Measurements from ENCODE around the gene IFNL2.
"Not testable (repeated sequence)": the region's sequence is repeated elsewhere in the genome, so short reads cannot be mapped to it uniquely, and the experiment has no call there.

The IFNL2 gene

DNA sequence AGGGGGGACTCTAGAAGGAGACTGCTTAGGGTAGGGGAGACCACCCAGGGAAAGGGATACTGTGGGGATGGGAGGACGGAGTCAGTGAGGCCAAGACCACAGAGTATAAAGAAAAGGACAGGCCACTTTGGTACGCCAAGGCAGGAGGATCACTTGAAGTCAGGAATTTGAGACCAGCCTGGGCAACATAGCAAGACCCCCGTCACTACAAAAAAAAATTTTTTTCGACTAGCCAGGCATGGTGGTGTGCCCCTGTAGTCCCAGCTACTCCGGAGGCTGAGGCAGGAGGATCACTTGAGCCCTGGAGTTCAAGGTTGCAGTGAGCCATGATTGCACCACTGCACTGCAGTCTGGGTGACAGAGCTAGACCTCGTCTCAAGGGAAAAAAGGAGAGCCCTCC is 30.0 kb upstream of the IFNL2 start:
- Histone ChIP-seq H2BK15ac (ENCODE audit: low read length) (no peak overlapping the region), H2BK120ac (ENCODE audit: low read depth, low read length) (no peak overlapping the region), H3K27ac (replicated peaks; ENCODE audit: low read length) (no peak overlapping the region), H4K8ac (ENCODE audit: low read depth, low read length) (no peak overlapping the region), H3K9ac (ENCODE audit: low read depth, low read length, poor library complexity) (no peak overlapping the region), H2BK5ac (ENCODE audit: low read length) (no peak overlapping the region), H2AK5ac (ENCODE audit: low read depth, low read length) (no peak overlapping the region), H3K4me3 (ENCODE audit: low read length in 2 of 2) (no peak overlapping the region), H3K4me1 (ENCODE audit: control insufficient read depth in 2 of 2, insufficient read depth in 1 of 2, low read depth in 1 of 2, low read length in 2 of 2) (no peaks in the 10 kb centered on the region), H3K79me1 (ENCODE audit: low read depth, low read length) (peaks cover 1% of the 10 kb centered on the region), H3K9me3 (replicated peaks in 1 of 2; ENCODE audit: control insufficient read depth in 2 of 2, insufficient read depth in 1 of 2, low read depth in 1 of 2, low read length in 2 of 2) (no peaks in the 10 kb centered on the region), H3K36me3 (replicated peaks in 1 of 2; ENCODE audit: control insufficient read depth in 2 of 2, insufficient read depth in 2 of 2, low read length in 2 of 2) (no peaks in the 10 kb centered on the region), H2AFZ (ENCODE audit: low read length) (no peak overlapping the region), H3K23ac (ENCODE audit: low read depth, low read length, poor library complexity) (no peak overlapping the region), H3K4ac (ENCODE audit: low read length) (no peak overlapping the region), H4K91ac (ENCODE audit: low read depth, low read length, poor library complexity) (no peak overlapping the region), H2BK12ac (ENCODE audit: low read length) (no peak overlapping the region), H3K18ac (ENCODE audit: low read length) (no peak overlapping the region), H3K27me3 (ENCODE audit: control insufficient read depth in 3 of 3, insufficient read depth in 3 of 3, low read depth in 1 of 3, low read length in 3 of 3) (peaks cover 0 to 17% (median 0%) of the 10 kb centered on the region in 3 experiments), H3K14ac (ENCODE audit: low read length) (no peak overlapping the region), H3K4me2 (ENCODE audit: insufficient read depth, low read length, poor library complexity, severe bottlenecking) (no peak overlapping the region)
- DNase-seq (ENCODE audit: low spot score): no peak
- WGBS, 2 donors (ENCODE audit: extremely low coverage in 2 of 2, insufficient read length in 2 of 2, insufficient replicate concordance in 1 of 2): no CpG with 5 or more reads among the region's 6 CpGs

DNA sequence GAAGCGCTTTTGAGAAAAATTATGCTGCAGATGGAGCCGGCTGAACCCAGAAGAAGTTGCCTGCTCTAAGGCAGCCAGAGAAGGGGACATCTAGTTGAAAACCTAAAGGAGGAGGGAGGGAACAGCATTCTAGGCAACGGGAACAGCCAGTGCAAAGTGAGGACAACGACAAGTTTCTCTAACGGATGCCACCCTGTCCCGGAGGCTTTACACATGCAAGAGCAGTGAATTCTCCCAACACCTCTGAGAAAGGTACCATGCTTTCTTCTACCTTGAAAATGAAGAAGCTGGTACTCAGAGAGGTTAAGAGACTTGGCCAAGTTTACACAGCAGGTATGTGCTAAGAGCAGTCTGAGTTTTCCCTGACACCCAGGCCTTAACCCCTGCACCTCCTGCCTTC is 29.3 kb upstream of the IFNL2 start:
- Histone ChIP-seq H4K91ac (ENCODE audit: low read depth, low read length, poor library complexity) (no peak overlapping the region), H3K27ac (replicated peaks; ENCODE audit: low read length) (no peak overlapping the region), H3K4ac (ENCODE audit: low read length) (no peak overlapping the region), H2BK5ac (ENCODE audit: low read length) (no peak overlapping the region), H2AFZ (ENCODE audit: low read length) (no peak overlapping the region), H3K9ac (ENCODE audit: low read depth, low read length, poor library complexity) (no peak overlapping the region), H3K27me3 (ENCODE audit: control insufficient read depth in 3 of 3, insufficient read depth in 3 of 3, low read depth in 1 of 3, low read length in 3 of 3) (peaks cover 0 to 19% (median 0%) of the 10 kb centered on the region in 3 experiments), H3K4me1 (ENCODE audit: control insufficient read depth in 2 of 2, insufficient read depth in 1 of 2, low read depth in 1 of 2, low read length in 2 of 2) (no peaks in the 10 kb centered on the region), H3K23ac (ENCODE audit: low read depth, low read length, poor library complexity) (no peak overlapping the region), H2BK120ac (ENCODE audit: low read depth, low read length) (no peak overlapping the region), H3K18ac (ENCODE audit: low read length) (no peak overlapping the region), H4K8ac (ENCODE audit: low read depth, low read length) (no peak overlapping the region), H2BK12ac (ENCODE audit: low read length) (no peak overlapping the region), H3K14ac (ENCODE audit: low read length) (no peak overlapping the region), H3K36me3 (replicated peaks in 1 of 2; ENCODE audit: control insufficient read depth in 2 of 2, insufficient read depth in 2 of 2, low read length in 2 of 2) (no peaks in the 10 kb centered on the region), H3K4me2 (ENCODE audit: insufficient read depth, low read length, poor library complexity, severe bottlenecking) (no peak overlapping the region), H3K79me1 (ENCODE audit: low read depth, low read length) (peaks cover 1% of the 10 kb centered on the region), H2BK15ac (ENCODE audit: low read length) (no peak overlapping the region), H3K4me3 (ENCODE audit: low read length in 2 of 2) (no peak overlapping the region), H3K9me3 (replicated peaks in 1 of 2; ENCODE audit: control insufficient read depth in 2 of 2, insufficient read depth in 1 of 2, low read depth in 1 of 2, low read length in 2 of 2) (no peaks in the 10 kb centered on the region), H2AK5ac (ENCODE audit: low read depth, low read length) (no peak overlapping the region)
- WGBS, 2 donors (ENCODE audit: extremely low coverage in 2 of 2, insufficient read length in 2 of 2, insufficient replicate concordance in 1 of 2): no CpG with 5 or more reads among the region's 6 CpGs
- DNase-seq (ENCODE audit: low spot score): no peak

DNA sequence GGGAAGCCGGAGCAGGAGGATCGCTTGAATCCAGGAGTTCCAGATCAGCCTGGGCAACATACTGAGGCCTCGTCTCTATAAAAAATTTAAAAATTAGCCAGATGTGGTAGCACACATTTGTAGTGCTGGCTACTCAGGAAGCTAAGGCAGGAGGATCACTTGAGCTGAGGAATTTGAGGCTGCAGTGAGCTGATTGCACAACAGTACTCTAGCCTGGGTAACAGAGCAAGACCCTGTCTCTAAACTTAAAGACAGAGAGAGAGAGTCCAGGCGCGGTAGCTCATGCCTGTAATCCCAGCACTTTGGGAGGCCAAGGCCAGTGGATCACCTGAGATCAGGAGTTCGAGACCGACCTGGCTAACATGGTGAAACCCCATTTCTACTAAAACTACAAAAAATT is 27.8 kb upstream of the IFNL2 start:
- H3K36me3 ChIP-seq (replicated peaks in 1 of 2; ENCODE audit: control insufficient read depth in 2 of 2, insufficient read depth in 2 of 2, low read length in 2 of 2): no peaks in the 10 kb centered on the region
- WGBS, 2 donors (ENCODE audit: extremely low coverage in 2 of 2, insufficient read length in 2 of 2, insufficient replicate concordance in 1 of 2): no CpG with 5 or more reads among the region's 7 CpGs
- no peak overlapping the region for H3K4ac ChIP-seq (ENCODE audit: low read length)

DNA sequence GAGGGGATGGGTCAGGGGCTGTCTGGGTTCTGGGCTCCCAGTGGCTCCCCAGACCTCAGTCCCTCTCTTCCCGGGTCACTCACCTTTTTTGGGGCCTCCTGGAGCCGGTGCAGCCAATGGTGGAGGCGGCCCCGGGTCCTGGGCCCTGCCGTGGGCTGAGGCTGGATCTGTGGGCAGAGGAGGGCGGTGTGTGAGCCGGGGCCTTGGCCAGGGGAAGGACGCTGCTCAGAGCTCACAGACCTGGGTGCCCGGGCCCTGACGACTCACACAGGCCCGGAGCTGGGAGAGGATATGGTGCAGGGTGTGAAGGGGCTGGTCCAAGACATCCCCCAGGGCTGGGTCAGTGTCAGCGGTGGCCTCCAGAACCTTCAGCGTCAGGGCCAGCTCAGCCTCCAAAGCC is 24.5 kb upstream of the IFNL2 start:
- not testable (repeated sequence) for H3K14ac ChIP-seq (ENCODE audit: low read length); H2AFZ ChIP-seq (ENCODE audit: low read length); H2BK5ac ChIP-seq (ENCODE audit: low read length); H3K4me3 ChIP-seq (ENCODE audit: low read length in 2 of 2); H3K9ac ChIP-seq (ENCODE audit: low read depth, low read length, poor library complexity); H3K9me3 ChIP-seq (replicated peaks in 1 of 2; ENCODE audit: control insufficient read depth in 2 of 2, insufficient read depth in 1 of 2, low read depth in 1 of 2, low read length in 2 of 2); H3K23ac ChIP-seq (ENCODE audit: low read depth, low read length, poor library complexity); H3K4me1 ChIP-seq (ENCODE audit: control insufficient read depth in 2 of 2, insufficient read depth in 1 of 2, low read depth in 1 of 2, low read length in 2 of 2); H3K18ac ChIP-seq (ENCODE audit: low read length); H2BK12ac ChIP-seq (ENCODE audit: low read length); H3K4me2 ChIP-seq (ENCODE audit: insufficient read depth, low read length, poor library complexity, severe bottlenecking); H3K4ac ChIP-seq (ENCODE audit: low read length); H3K27ac ChIP-seq (replicated peaks; ENCODE audit: low read length); H2AK5ac ChIP-seq (ENCODE audit: low read depth, low read length); H2BK15ac ChIP-seq (ENCODE audit: low read length); H4K8ac ChIP-seq (ENCODE audit: low read depth, low read length); H2BK120ac ChIP-seq (ENCODE audit: low read depth, low read length); H3K79me1 ChIP-seq (ENCODE audit: low read depth, low read length); H4K91ac ChIP-seq (ENCODE audit: low read depth, low read length, poor library complexity); H3K36me3 ChIP-seq (replicated peaks in 1 of 2; ENCODE audit: control insufficient read depth in 2 of 2, insufficient read depth in 2 of 2, low read length in 2 of 2); DNase-seq (ENCODE audit: low spot score)
- WGBS, 2 donors (ENCODE audit: extremely low coverage in 2 of 2, insufficient read length in 2 of 2, insufficient replicate concordance in 1 of 2): no CpG with 5 or more reads among the region's 13 CpGs
- H3K27me3 ChIP-seq (ENCODE audit: control insufficient read depth in 3 of 3, insufficient read depth in 3 of 3, low read depth in 1 of 3, low read length in 3 of 3): peaks cover 18 to 28% (median 20%) of the 10 kb centered on the region in 3 experiments

More for the DNA sequence above, 27.8 kb upstream of the IFNL2 start:
- Histone ChIP-seq H3K27me3 (ENCODE audit: control insufficient read depth in 3 of 3, insufficient read depth in 3 of 3, low read depth in 1 of 3, low read length in 3 of 3) (peaks cover 0 to 16% (median 0%) of the 10 kb centered on the region in 3 experiments), H2BK12ac (ENCODE audit: low read length) (no peak overlapping the region), H3K79me1 (ENCODE audit: low read depth, low read length) (peaks cover 1% of the 10 kb centered on the region), H3K14ac (ENCODE audit: low read length) (no peak overlapping the region), H3K4me3 (ENCODE audit: low read length in 2 of 2) (no peak overlapping the region), H3K4me2 (ENCODE audit: insufficient read depth, low read length, poor library complexity, severe bottlenecking) (no peak overlapping the region), H3K18ac (ENCODE audit: low read length) (no peak overlapping the region), H3K9ac (ENCODE audit: low read depth, low read length, poor library complexity) (no peak overlapping the region), H3K9me3 (replicated peaks in 1 of 2; ENCODE audit: control insufficient read depth in 2 of 2, insufficient read depth in 1 of 2, low read depth in 1 of 2, low read length in 2 of 2) (no peaks in the 10 kb centered on the region), H2BK120ac (ENCODE audit: low read depth, low read length) (no peak overlapping the region), H2AK5ac (ENCODE audit: low read depth, low read length) (no peak overlapping the region), H2BK15ac (ENCODE audit: low read length) (no peak overlapping the region), H2AFZ (ENCODE audit: low read length) (no peak overlapping the region), H4K8ac (ENCODE audit: low read depth, low read length) (no peak overlapping the region), H3K27ac (replicated peaks; ENCODE audit: low read length) (no peak overlapping the region), H2BK5ac (ENCODE audit: low read length) (no peak overlapping the region), H4K91ac (ENCODE audit: low read depth, low read length, poor library complexity) (no peak overlapping the region), H3K23ac (ENCODE audit: low read depth, low read length, poor library complexity) (no peak overlapping the region), H3K4me1 (ENCODE audit: control insufficient read depth in 2 of 2, insufficient read depth in 1 of 2, low read depth in 1 of 2, low read length in 2 of 2) (no peaks in the 10 kb centered on the region)
- DNase-seq (ENCODE audit: low spot score): no peak
